Neural progenitor cell (in vitro differentiated cells): ENCODE data around the gene NDUFAF8.

Experiments
- CTCF ChIP-seq: fragments of 200-600 bp; sonication (generic); IDR thresholded peaks from 2 replicates; pipeline ENCODE4 v1.5.1; 2017; ENCODE audit warnings: antibody characterized with exemption, mild to moderate bottlenecking
- EZH2 ChIP-seq: fragments of 200-600 bp; sonication (generic); IDR thresholded peaks from 2 replicates; pipeline ENCODE4 v1.6.1; 2017; ENCODE audit warnings: antibody characterized with exemption, mild to moderate bottlenecking, moderate library complexity
- EZH2phosphoT487 ChIP-seq: fragments of 200-600 bp; sonication (generic); IDR thresholded peaks from 2 replicates; pipeline ENCODE4 v1.6.1; 2017; ENCODE audit warnings: antibody characterized with exemption

- TF ChIP-seq CTCF, result no peak
- TF ChIP-seq EZH2phosphoT487, result no peak
- TF ChIP-seq EZH2, result no peak
These were observed 47.5 kb downstream of the NDUFAF8 start for GRCh38 chr17:81286491-81287145.
